HG03520 (cell line): Measurements from ENCODE around the gene BANF1.
"Not testable (repeated sequence)": the region's sequence is repeated elsewhere in the genome, so short reads cannot be mapped to it uniquely, and the experiment has no call there.

Experiments
- ATAC-seq: cut with Tn5 transposase; IDR thresholded peaks from one replicate; pipeline ENCODE4 v1.9.1; 2021; ENCODE audit warnings: mild to moderate bottlenecking, moderate library complexity; ENCODE audit not compliant: unreplicated experiment

BANF1 gene

GRCh38 chr11:66011239-66011784 lies 9.0 kb downstream of the BANF1 start:
- no peak for ATAC-seq

DNA sequence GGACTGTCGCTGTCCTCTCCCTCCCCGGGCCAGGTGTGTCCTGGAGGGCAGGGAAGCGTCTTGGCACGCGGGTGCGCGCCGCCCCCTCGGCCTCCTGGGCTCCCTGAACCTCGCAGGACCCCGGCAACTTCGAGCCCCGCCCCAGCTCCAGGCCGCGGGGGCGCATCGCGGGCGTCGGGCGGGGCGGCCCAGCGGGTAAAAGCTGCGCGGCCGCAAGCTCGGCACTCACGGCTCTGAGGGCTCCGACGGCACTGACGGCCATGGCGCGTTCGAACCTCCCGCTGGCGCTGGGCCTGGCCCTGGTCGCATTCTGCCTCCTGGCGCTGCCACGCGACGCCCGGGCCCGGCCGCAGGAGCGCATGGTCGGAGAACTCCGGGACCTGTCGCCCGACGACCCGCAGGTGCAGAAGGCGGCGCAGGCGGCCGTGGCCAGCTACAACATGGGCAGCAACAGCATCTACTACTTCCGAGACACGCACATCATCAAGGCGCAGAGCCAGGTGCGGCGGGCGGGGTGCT lies 9.5 kb downstream of the BANF1 start, which contains the start of gene CST6:
TSS of gene CST6 (plus strand) at position 224 of the 519 bp plus-strand sequence. CDS start at position 261, 37 bp downstream.
- no peak for ATAC-seq

DNA sequence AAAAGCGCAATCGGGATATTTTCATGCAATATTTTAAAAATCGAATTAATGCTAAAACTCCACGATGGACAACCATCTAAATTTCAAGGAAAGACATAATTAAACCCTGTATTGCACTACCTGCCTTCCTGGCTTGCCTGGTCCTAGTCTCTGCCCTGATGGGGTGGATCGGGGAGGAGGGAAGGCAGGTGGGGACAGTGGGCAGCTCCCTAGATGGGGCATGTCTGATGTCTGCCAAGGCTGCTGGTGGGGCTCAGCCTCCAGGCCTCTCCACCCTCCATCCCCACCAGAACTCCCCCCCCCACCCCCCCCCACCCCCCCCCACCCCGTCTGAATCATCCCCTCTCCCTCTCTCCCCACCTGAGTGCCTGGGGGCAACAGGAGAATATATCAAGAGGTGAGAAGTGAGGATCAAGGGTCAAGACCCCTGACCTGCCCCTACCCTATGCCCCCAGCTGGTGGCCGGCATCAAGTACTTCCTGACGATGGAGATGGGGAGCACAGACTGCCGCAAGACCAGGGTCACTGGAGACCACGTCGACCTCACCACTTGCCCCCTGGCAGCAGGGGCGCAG lies 10.2 kb downstream of the BANF1 start:
- no peak for ATAC-seq

DNA sequence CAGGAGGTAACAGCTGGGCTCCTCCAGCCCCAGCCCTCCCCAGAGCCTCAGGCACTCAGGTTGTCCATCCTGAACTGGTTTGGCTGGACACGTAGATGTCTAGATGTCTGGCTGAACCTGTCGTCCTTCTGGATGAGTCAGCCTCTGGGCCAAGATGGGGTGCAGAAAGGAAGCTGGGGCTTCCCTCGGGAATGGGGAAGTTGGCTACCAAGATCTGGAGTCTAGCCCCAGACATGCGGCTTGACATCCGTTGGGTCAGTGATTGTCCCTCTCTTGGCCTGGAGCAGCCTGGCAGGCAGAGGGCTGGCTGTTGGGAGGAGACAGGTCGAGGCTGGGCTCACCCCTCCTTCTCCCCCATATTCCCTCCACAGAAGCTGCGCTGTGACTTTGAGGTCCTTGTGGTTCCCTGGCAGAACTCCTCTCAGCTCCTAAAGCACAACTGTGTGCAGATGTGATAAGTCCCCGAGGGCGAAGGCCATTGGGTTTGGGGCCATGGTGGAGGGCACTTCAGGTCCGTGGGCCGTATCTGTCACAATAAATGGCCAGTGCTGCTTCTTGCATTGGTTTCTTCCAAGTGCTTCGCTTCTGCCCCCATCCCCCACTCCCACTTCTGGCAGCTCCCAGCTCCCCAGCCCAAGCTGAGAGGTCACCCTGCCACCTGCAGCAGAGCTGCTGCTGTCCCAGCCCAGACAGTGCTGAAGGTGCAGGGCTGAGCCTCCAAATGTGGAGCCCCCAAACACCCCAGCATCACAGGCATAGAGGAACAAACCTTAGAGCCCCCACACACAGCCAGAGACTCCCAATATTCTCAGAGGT lies 10.9 kb downstream of the BANF1 start:
- no peak for ATAC-seq

DNA sequence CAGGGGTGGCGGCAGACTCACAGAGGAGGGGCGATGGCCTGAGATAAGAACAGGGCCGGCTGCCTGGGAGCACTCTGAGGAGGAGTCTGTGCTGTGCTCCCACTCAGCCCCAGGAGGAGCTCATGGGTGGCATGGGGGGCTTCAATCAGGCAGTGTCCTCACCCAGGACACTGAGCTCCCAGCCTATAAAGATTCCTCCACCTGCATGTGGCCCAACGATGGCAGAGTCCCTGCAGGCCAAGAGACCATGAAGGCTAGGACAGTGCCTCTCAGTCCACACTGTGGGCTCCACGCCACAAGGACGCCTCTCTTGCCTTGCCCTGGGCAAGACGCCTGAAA lies 11.4 kb downstream of the BANF1 start:
- no peak for ATAC-seq

- no peak for ATAC-seq
Observed at GRCh38 chr11:66014804-66015453, 12.6 kb downstream of the BANF1 start.

- ATAC-seq, result no peak
Observed at GRCh38 chr11:66015454-66015881, 13.2 kb downstream of the BANF1 start.

DNA sequence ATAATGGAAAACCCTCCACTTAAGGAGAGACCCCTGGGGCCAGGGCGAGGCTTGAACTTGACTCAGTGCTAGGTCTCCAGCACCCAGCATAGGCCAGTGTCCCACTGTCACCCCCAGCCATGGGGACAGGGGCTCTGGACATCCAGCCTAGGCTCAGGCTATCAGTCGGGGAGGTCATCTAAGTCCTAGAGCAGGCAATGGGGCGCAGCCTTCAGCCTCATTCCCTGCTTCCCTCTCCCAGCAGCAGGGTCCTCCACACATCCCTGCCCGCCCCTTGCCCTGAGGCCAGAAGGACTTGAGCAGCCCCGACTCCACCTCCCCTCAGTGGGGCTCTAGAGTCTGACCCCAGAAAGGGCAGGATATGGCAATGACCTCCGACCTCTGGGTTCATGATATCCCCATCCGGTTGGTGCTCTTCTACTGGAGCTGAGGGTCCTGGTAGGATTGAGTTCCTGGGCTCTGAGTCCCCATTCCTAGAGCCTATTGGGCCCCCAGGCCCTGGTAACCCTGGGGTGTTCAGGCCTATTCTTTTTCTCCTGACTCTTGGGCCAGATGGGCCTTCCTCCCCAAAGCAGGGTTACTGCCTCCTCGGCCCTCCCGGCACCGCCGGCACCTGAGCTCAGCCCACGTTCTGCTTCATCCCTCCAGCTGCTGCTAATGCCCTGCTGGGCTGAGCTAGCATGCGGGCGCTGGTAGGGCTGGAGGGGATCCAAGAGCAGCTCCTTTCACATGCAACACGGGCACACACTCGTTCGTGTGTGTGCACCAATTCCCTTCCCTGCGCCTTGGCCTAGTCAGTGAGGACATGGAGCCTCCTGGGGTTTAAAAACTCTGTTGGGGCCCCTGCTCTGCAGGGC lies 13.9 kb downstream of the BANF1 start:
- ATAC-seq, result no peak

- ATAC-seq, result no peak
Observed at GRCh38 chr11:66016793-66017177, 14.5 kb downstream of the BANF1 start.

- no peak for ATAC-seq
Observed at GRCh38 chr11:66017321-66017720, 15.0 kb downstream of the BANF1 start.

- no peak for ATAC-seq
Observed at GRCh38 chr11:66020212-66020611, 17.9 kb downstream of the BANF1 start.

DNA sequence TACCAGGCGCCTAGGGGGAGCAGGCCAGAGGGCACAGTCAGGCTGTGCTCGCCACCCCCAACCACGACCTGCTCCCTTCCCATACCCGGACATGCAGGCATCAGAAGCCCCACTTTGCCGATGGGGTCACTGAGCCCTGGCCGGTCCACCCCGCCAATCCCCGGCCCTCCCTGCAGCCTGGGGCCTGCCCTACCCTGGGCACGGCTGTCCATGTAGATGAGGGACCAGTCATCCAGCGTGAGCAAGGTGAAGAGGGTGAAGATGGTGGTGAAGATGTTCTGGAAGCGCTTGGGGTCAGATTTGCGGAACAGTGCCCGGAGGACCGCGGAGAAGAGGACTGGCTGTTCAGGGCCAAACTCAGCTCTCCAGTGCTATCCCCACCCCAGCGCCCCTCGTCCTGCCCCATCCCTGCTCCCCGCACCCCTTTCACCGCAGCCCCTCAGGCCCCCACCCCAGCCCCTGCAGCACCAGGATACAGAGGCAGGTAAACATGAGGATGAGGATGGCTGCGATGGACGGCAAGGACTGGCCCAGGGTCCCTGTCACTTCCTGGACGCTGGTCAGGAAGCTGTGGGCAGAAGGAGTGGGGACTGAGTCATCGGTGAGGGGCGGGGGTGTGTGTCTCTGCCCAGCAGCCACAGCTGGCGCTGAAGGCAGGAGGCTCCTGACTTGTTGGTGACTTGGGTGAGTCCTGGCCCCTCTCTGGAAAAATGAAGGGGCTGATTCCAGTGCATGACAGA lies 18.5 kb downstream of the BANF1 start:
- ATAC-seq, result no peak

GRCh38 chr11:66022401-66023185 lies 20.3 kb downstream of the BANF1 start:
- ATAC-seq, result no peak

GRCh38 chr11:66023186-66023440 lies 20.8 kb downstream of the BANF1 start:
- ATAC-seq, result not testable (repeated sequence)

DNA sequence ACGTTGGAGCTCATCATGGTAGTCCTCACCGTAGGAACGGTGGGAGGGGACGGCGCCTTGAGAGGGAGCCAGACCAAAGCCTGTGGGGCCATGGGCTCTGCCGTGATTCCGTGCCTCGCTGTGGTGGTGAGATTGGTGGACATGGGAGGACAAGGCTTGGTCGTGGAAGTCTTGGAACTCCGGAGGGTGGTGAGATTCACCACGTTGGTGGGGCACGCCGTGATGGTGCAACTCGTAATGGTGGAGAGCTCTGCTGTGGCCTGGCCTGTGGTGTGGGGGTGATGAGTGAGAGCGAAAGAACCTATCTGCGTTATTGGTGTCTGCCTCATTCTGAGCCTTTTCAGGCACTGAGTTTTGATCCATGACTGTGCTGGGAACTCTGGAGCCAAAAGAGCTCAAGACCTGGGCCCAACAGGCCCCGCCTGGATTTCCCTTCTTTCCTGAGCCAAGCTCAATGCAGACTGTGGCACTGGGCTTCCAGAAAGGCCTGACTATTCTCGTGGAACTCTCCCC lies 23.8 kb downstream of the BANF1 start, which contains the start of gene CATSPER1:
TSS of gene CATSPER1 (minus strand) at position 463 of the 513 bp plus-strand sequence. CDS start at position 363, 100 bp downstream.
- no peak for ATAC-seq

GRCh38 chr11:66032957-66033735 lies 30.8 kb downstream of the BANF1 start:
- no peak for ATAC-seq

DNA sequence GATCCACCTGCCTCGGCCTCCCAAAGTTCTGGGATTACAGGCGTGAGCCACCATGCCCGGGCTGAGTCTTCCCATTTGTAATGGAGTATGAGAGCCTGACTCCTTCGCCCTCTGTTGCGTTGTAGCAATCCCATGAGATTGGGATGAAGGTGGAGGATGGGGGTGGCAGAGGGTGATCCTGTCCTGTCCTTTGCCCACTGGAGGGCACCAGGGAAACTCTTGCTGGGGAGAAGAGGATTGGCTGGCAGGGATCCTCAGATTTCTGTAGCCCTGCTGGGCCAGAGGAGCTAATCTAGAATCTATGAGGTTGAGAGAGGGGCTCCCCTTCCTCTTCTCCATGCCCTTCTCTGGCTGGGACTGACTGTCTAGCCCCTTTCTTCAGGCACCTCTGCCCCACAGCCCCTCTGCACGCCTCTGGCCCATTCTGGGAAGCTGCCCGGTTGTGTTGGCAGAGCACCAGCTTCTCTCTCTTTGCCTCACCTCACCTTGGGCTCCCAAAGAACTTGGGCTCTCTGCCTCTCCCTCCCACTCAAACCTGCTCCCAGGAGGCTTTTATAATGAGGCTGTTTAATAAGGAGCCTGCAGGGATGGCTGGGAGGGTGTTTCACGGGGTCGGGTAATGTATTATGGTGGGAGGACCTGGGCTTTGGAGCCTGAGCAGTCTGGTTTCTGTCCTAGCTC lies 33.5 kb downstream of the BANF1 start:
- ATAC-seq, result no peak

DNA sequence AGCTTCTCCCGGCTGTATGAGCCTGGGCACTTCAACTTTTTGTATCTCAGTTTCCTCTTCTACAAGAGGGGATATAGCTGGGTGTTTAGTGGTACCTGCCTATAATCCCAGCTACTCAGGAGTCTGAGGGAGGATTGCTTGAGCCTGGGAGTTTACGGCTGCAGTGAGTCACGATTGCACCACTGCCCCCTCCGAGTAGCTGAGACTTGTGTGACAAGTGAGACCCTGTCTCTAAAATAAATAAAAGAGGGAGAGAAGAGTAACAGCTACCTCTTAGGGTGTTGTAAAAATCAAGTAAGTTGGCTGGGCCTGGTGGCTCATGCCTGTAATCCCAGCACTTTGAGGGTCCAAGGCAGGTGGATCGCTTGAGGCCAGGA lies 34.0 kb downstream of the BANF1 start:
- ATAC-seq, result no peak
